Nephron (organoid): Measurements from ENCODE around the gene KANSL2.
"Not testable (repeated sequence)": the region's sequence is repeated elsewhere in the genome, so short reads cannot be mapped to it uniquely, and the experiment has no call there.

Experiments used
- H3K27ac Mint-ChIP-seq, 3 experiments: 2 replicates each; pipeline ENCODE4 v1.8.0; 2020; ENCODE audit warnings: mixed read lengths in 3 of 3, mild to moderate bottlenecking in 2 of 3, moderate library complexity in 1 of 3
- H3K27me3 Mint-ChIP-seq: 2 replicates; pipeline ENCODE4 v1.8.0; 2021; ENCODE audit warnings: low read depth, mild to moderate bottlenecking, moderate library complexity, mixed read lengths
- H3K36me3 Mint-ChIP-seq: 2 replicates; pipeline ENCODE4 v1.8.0; 2020; ENCODE audit warnings: low read depth, mixed read lengths
- H3K4me1 Mint-ChIP-seq: 2 replicates; pipeline ENCODE4 v1.8.0; 2020; ENCODE audit warnings: mixed read lengths
- H3K4me3 Mint-ChIP-seq, 3 experiments: 2 replicates each; pipeline ENCODE4 v1.8.0; 2020; ENCODE audit warnings: mild to moderate bottlenecking in 3 of 3, mixed read lengths in 3 of 3, moderate library complexity in 2 of 3
- H3K9me3 Mint-ChIP-seq: 2 replicates; pipeline ENCODE4 v1.8.0; 2020; ENCODE audit warnings: mixed read lengths
- CTCF ChIP-seq, 3 experiments: fragments of 200-600 bp; sonication (generic); IDR thresholded peaks; one replicate each; pipeline ENCODE4 v1.5.0; 2021; ENCODE audit warnings: antibody characterized with exemption in 3 of 3; ENCODE audit not compliant: unreplicated experiment in 3 of 3

Gene KANSL2

GRCh38 chr12:48681710-48682532 is at the start of gene KANSL2:
Gene KANSL2, minus strand, starts transcription at chr12:48682238. Its CDS starts 606 bp downstream, at chr12:48681632.
- Mint-ChIP-seq H3K27me3 (no peaks in the 10 kb centered on the region), H3K4me3 (peak within 1 kb of the TSS; percentile 97 to 100 (median 97)), H3K4me1 (peaks cover 35% of the 10 kb centered on the region), H3K36me3 (peaks cover 41% of the 10 kb centered on the region), H3K27ac (peak within 1 kb of the TSS; percentile 97 to 99 (median 99)), H3K9me3 (no peaks in the 10 kb centered on the region)
- TF ChIP-seq CTCF (IDR thresholded peaks at IDR 0.05; ENCODE audit: unreplicated experiment in 3 of 3): no peak

GRCh38 chr12:48728807-48729206 is 46.8 kb upstream of the KANSL2 start:
- TF ChIP-seq CTCF (IDR thresholded peaks at IDR 0.05; ENCODE audit: unreplicated experiment in 3 of 3): no peak
- Mint-ChIP-seq H3K27ac (peak overlapping the region in 1 of 3 experiments; percentile 38), H3K4me3 (no peak overlapping the region), H3K4me1 (no peaks in the 10 kb centered on the region), H3K27me3 (peaks cover 3% of the 10 kb centered on the region), H3K36me3 (no peaks in the 10 kb centered on the region), H3K9me3 (peaks cover 4% of the 10 kb centered on the region)

GRCh38 chr12:48720737-48721136 is 38.7 kb upstream of the KANSL2 start:
- not testable (repeated sequence) for H3K4me1 Mint-ChIP-seq, H3K27me3 Mint-ChIP-seq, H3K27ac Mint-ChIP-seq, H3K36me3 Mint-ChIP-seq
- Mint-ChIP-seq H3K4me3 (peak overlapping the region in 2 of 3 experiments; percentile 15 to 23), H3K9me3 (peaks cover 13% of the 10 kb centered on the region)

GRCh38 chr12:48720171-48720570 is 38.1 kb upstream of the KANSL2 start:
- not testable (repeated sequence) for H3K27me3 Mint-ChIP-seq, H3K36me3 Mint-ChIP-seq, H3K4me1 Mint-ChIP-seq, H3K4me3 Mint-ChIP-seq, H3K27ac Mint-ChIP-seq
- peaks cover 11% of the 10 kb centered on the region for H3K9me3 Mint-ChIP-seq

GRCh38 chr12:48719002-48719401 is 37.0 kb upstream of the KANSL2 start:
- Mint-ChIP-seq H3K4me1 (peaks cover 17% of the 10 kb centered on the region), H3K36me3 (peaks cover 12% of the 10 kb centered on the region), H3K9me3 (peaks cover 11% of the 10 kb centered on the region)
- not testable (repeated sequence) for H3K27ac Mint-ChIP-seq, H3K27me3 Mint-ChIP-seq, H3K4me3 Mint-ChIP-seq

GRCh38 chr12:48717252-48717695 is 35.2 kb upstream of the KANSL2 start:
- no peak for TF ChIP-seq CTCF (IDR thresholded peaks at IDR 0.05; ENCODE audit: unreplicated experiment in 3 of 3)
- peaks cover 22% of the 10 kb centered on the region for H3K36me3 Mint-ChIP-seq
- H3K9me3 Mint-ChIP-seq: peaks cover 11% of the 10 kb centered on the region
- peak overlapping the region; percentile 88 to 97 (median 90) for H3K4me3 Mint-ChIP-seq
- peak overlapping the region; percentile 92 to 98 (median 98) for H3K27ac Mint-ChIP-seq
- peaks cover 26% of the 10 kb centered on the region for H3K4me1 Mint-ChIP-seq
- H3K27me3 Mint-ChIP-seq: no peaks in the 10 kb centered on the region

GRCh38 chr12:48716493-48717251 is 34.6 kb upstream of the KANSL2 start, which contains the start of gene CCNT1:
Gene CCNT1, minus strand, starts transcription at chr12:48716707. Its CDS starts 32 bp downstream, at chr12:48716675.
- Mint-ChIP-seq H3K4me1 (peaks cover 26% of the 10 kb centered on the region), H3K27ac (peak within 1 kb of the TSS; percentile 92 to 98 (median 98)), H3K36me3 (peaks cover 23% of the 10 kb centered on the region), H3K4me3 (peak within 1 kb of the TSS; percentile 88 to 97 (median 90)), H3K9me3 (peaks cover 11% of the 10 kb centered on the region), H3K27me3 (no peaks in the 10 kb centered on the region)
- peak in 1 of 3 experiments; percentile 9 for TF ChIP-seq CTCF (IDR thresholded peaks at IDR 0.05; ENCODE audit: unreplicated experiment in 3 of 3)
